Uterus (tissue), 2 donors: Measurements from ENCODE around the gene UNC93B1.
A peak's percentile ranks its signal among the peaks of the same experiment; 100 is the strongest.
"Not testable (repeated sequence)": the region's sequence is repeated elsewhere in the genome, so short reads cannot be mapped to it uniquely, and the experiment has no call there.

Source experiments
- CTCF ChIP-seq, 4 experiments: fragments of 200-600 bp in 2 of 4; fragments of 450-650 bp in 2 of 4; sonication (generic) in 2 of 4; IDR thresholded peaks; one replicate each; pipeline ENCODE4 v1.5.1; 2016 to 2019; ENCODE audit warnings: antibody characterized with exemption in 4 of 4, mild to moderate bottlenecking in 2 of 4, moderate library complexity in 1 of 4
- POLR2A ChIP-seq, 2 donors: fragments of 450-650 bp; IDR thresholded peaks; one replicate each; pipeline ENCODE4 v1.6.1; 2016; ENCODE audit warnings: antibody characterized with exemption in 2 of 2, mild to moderate bottlenecking in 1 of 2, moderate library complexity in 1 of 2

GRCh38 chr11:67955461-67956007, 48.4 kb downstream of the UNC93B1 start:
- not testable (repeated sequence) for TF ChIP-seq POLR2A (IDR thresholded peaks at IDR 0.05)
- TF ChIP-seq CTCF (IDR thresholded peaks at IDR 0.05): peak; percentile 36 to 83 (median 63)
